Neuronal stem cell (in vitro differentiated cells): Measurements from ENCODE around the gene NDEL1.

Experiments used
- DNase-seq: peaks from one replicate; pipeline ENCODE4 v3.0.0-alpha.2; 2013; ENCODE audit warnings: low spot score
- H2AFZ ChIP-seq: one replicate; pipeline ENCODE4 v1.6.1; 2013; ENCODE audit warnings: mild to moderate bottlenecking, low read length, inconsistent platforms
- H2AK5ac ChIP-seq: 2 replicates; pipeline ENCODE4 v1.6.1; 2013; ENCODE audit warnings: low read depth, mild to moderate bottlenecking, inconsistent platforms, low read length, moderate library complexity, mixed read lengths
- H2BK120ac ChIP-seq: 2 replicates; pipeline ENCODE4 v1.6.1; 2013; ENCODE audit warnings: low read depth, mild to moderate bottlenecking, inconsistent platforms, low read length, moderate library complexity, mixed read lengths
- H2BK12ac ChIP-seq: one replicate; pipeline ENCODE4 v1.6.1; 2013; ENCODE audit warnings: low read length, inconsistent platforms
- H2BK15ac ChIP-seq: 2 replicates; pipeline ENCODE4 v1.6.1; 2013; ENCODE audit warnings: mild to moderate bottlenecking, low read length, inconsistent platforms, mixed read lengths
- H2BK5ac ChIP-seq: one replicate; pipeline ENCODE4 v1.6.1; 2013; ENCODE audit warnings: inconsistent platforms, mild to moderate bottlenecking, low read length, moderate library complexity
- H3K14ac ChIP-seq: one replicate; pipeline ENCODE4 v1.6.1; 2013; ENCODE audit warnings: low read length, inconsistent platforms
- H3K18ac ChIP-seq: 2 replicates; pipeline ENCODE4 v1.6.1; 2013; ENCODE audit warnings: low read length, inconsistent platforms
- H3K23ac ChIP-seq: 2 replicates; pipeline ENCODE4 v1.6.1; 2013; ENCODE audit warnings: low read depth, mild to moderate bottlenecking, mixed read lengths, low read length, inconsistent platforms; ENCODE audit not compliant: poor library complexity
- H3K27ac ChIP-seq: replicated peaks from 3 replicates; pipeline ENCODE4 v1.5.1; 2013; ENCODE audit warnings: low read length, inconsistent platforms
- H3K27me3 ChIP-seq, 3 experiments: 2 replicates each; pipeline ENCODE4 v1.6.1; 2013; ENCODE audit warnings: low read length in 3 of 3, mild to moderate bottlenecking in 2 of 3, inconsistent platforms in 1 of 3, low read depth in 1 of 3, mixed read lengths in 1 of 3, moderate library complexity in 1 of 3; ENCODE audit not compliant: control insufficient read depth in 3 of 3, insufficient read depth in 3 of 3
- H3K36me3 ChIP-seq, 2 donors: replicated peaks in 1 of 2; 2 replicates each; pipeline ENCODE4 v1.6.1; 2013; ENCODE audit warnings: low read length in 2 of 2; ENCODE audit not compliant: control insufficient read depth in 2 of 2, insufficient read depth in 2 of 2
- H3K4ac ChIP-seq: 2 replicates; pipeline ENCODE4 v1.6.1; 2013; ENCODE audit warnings: inconsistent platforms, mild to moderate bottlenecking, low read length, moderate library complexity
- H3K4me1 ChIP-seq, 2 donors: 1 replicate in 1 of 2; 2 replicates in 1 of 2; pipeline ENCODE4 v1.6.1; 2013; ENCODE audit warnings: low read length in 2 of 2, low read depth in 1 of 2; ENCODE audit not compliant: control insufficient read depth in 2 of 2, insufficient read depth in 1 of 2
- H3K4me2 ChIP-seq: one replicate; pipeline ENCODE4 v1.6.1; 2013; ENCODE audit warnings: mild to moderate bottlenecking, low read length, inconsistent platforms; ENCODE audit not compliant: insufficient read depth, poor library complexity, severe bottlenecking
- H3K4me3 ChIP-seq, 2 donors: 2 replicates each; pipeline ENCODE4 v1.5.1; 2013; ENCODE audit warnings: low read length in 2 of 2, mild to moderate bottlenecking in 2 of 2, inconsistent platforms in 1 of 2, moderate library complexity in 1 of 2
- H3K79me1 ChIP-seq: one replicate; pipeline ENCODE4 v1.6.1; 2013; ENCODE audit warnings: low read depth, mild to moderate bottlenecking, inconsistent platforms, low read length, moderate library complexity
- H3K9ac ChIP-seq: one replicate; pipeline ENCODE4 v1.6.1; 2013; ENCODE audit warnings: mild to moderate bottlenecking, low read depth, low read length, inconsistent platforms; ENCODE audit not compliant: poor library complexity
- H3K9me3 ChIP-seq, 2 donors: replicated peaks in 1 of 2; 2 replicates each; pipeline versions ENCODE3 to v1.6.1; 2013; ENCODE audit warnings: low read length in 2 of 2, mild to moderate bottlenecking in 2 of 2, inconsistent platforms in 1 of 2, low read depth in 1 of 2, mixed read lengths in 1 of 2, moderate library complexity in 1 of 2; ENCODE audit not compliant: control insufficient read depth in 2 of 2, insufficient read depth in 1 of 2
- H4K8ac ChIP-seq: one replicate; pipeline ENCODE4 v1.6.1; 2013; ENCODE audit warnings: low read depth, mild to moderate bottlenecking, inconsistent platforms, low read length, moderate library complexity
- H4K91ac ChIP-seq: one replicate; pipeline ENCODE4 v1.6.1; 2013; ENCODE audit warnings: low read length, low read depth, mild to moderate bottlenecking, inconsistent platforms; ENCODE audit not compliant: poor library complexity
- WGBS, 2 donors: extraction: QIAGEN DNeasy Blood & Tissue Kit; methylation state at CpG; one replicate each; pipeline ENCODE4 v1.1.7; 2013; ENCODE audit warnings: missing lambda C conversion rate in 2 of 2, mixed read lengths in 1 of 2; ENCODE audit not compliant: insufficient read length in 2 of 2, insufficient replicate concordance in 1 of 2; ENCODE audit errors: extremely low coverage in 2 of 2; 5-methylcytosine and 5-hydroxymethylcytosine counted together

NDEL1 gene

GRCh38 chr17:8421571-8421970, 14.1 kb upstream of the NDEL1 start:
- no peak overlapping the region for H2AK5ac ChIP-seq
- H3K4ac ChIP-seq = no peak overlapping the region
- no peak overlapping the region for H3K18ac ChIP-seq
- no CpG with 5 or more reads among the region's 3 CpGs for WGBS, 2 donors
- peaks cover 0 to 25% (median 0%) of the 10 kb centered on the region in 3 experiments for H3K27me3 ChIP-seq
- H3K4me1 ChIP-seq = peaks cover 0 to 4% of the 10 kb centered on the region in 2 donors
- no peak overlapping the region for H4K91ac ChIP-seq
- H3K23ac ChIP-seq = no peak overlapping the region
- H3K4me2 ChIP-seq = no peak overlapping the region
- no peak overlapping the region for H3K14ac ChIP-seq
- no peak for DNase-seq
- H2BK15ac ChIP-seq = no peak overlapping the region
- no peak overlapping the region for H3K9ac ChIP-seq
- no peak overlapping the region for H2BK12ac ChIP-seq
- H2AFZ ChIP-seq = no peak overlapping the region
- H4K8ac ChIP-seq = no peak overlapping the region
- H3K36me3 ChIP-seq = no peaks in the 10 kb centered on the region
- no peak overlapping the region for H2BK120ac ChIP-seq
- no peaks in the 10 kb centered on the region for H3K79me1 ChIP-seq
- H3K9me3 ChIP-seq = peaks cover 0 to 2% of the 10 kb centered on the region in 2 donors
- H3K27ac ChIP-seq = no peak overlapping the region
- H2BK5ac ChIP-seq = no peak overlapping the region
- no peak overlapping the region for H3K4me3 ChIP-seq

GRCh38 chr17:8426094-8426720, 9.5 kb upstream of the NDEL1 start:
- no peak for DNase-seq
- H2BK5ac ChIP-seq = no peak overlapping the region
- no peak overlapping the region for H4K8ac ChIP-seq
- no peak overlapping the region for H3K23ac ChIP-seq
- H3K14ac ChIP-seq = no peak overlapping the region
- no peak overlapping the region for H3K18ac ChIP-seq
- no peaks in the 10 kb centered on the region for H3K79me1 ChIP-seq
- peaks cover 0 to 2% of the 10 kb centered on the region in 2 donors for H3K9me3 ChIP-seq
- H2BK12ac ChIP-seq = no peak overlapping the region
- no peak overlapping the region for H3K4me2 ChIP-seq
- no peak overlapping the region for H2AFZ ChIP-seq
- no peak overlapping the region for H2BK15ac ChIP-seq
- no peak overlapping the region for H3K4ac ChIP-seq
- no peak overlapping the region for H4K91ac ChIP-seq
- no peak overlapping the region for H2BK120ac ChIP-seq
- no peak overlapping the region for H2AK5ac ChIP-seq
- peaks cover 0 to 4% of the 10 kb centered on the region in 2 donors for H3K4me1 ChIP-seq
- no peak overlapping the region for H3K27ac ChIP-seq
- no peak overlapping the region for H3K4me3 ChIP-seq
- H3K9ac ChIP-seq = no peak overlapping the region
- peaks cover 0 to 7% (median 0%) of the 10 kb centered on the region in 3 experiments for H3K27me3 ChIP-seq
- no peaks in the 10 kb centered on the region for H3K36me3 ChIP-seq
- no CpG with 5 or more reads among the region's 6 CpGs for WGBS, 2 donors

- H2BK15ac ChIP-seq = no peak overlapping the region
- no peak overlapping the region for H2BK12ac ChIP-seq
- H3K18ac ChIP-seq = no peak overlapping the region
- no peak overlapping the region for H3K4me2 ChIP-seq
- WGBS, 2 donors = no CpG with 5 or more reads among the region's 3 CpGs
- H2AK5ac ChIP-seq = no peak overlapping the region
- H3K27me3 ChIP-seq = peaks cover 0 to 4% (median 0%) of the 10 kb centered on the region in 3 experiments
- no peak overlapping the region for H3K27ac ChIP-seq
- no peak overlapping the region for H2AFZ ChIP-seq
- H3K4me1 ChIP-seq = peaks cover 0 to 4% of the 10 kb centered on the region in 2 donors
- no peak overlapping the region for H2BK120ac ChIP-seq
- no peak for DNase-seq
- no peak overlapping the region for H3K4me3 ChIP-seq
- no peaks in the 10 kb centered on the region for H3K36me3 ChIP-seq
- H3K14ac ChIP-seq = no peak overlapping the region
- no peak overlapping the region for H4K8ac ChIP-seq
- no peak overlapping the region for H4K91ac ChIP-seq
- no peaks in the 10 kb centered on the region for H3K79me1 ChIP-seq
- H2BK5ac ChIP-seq = no peak overlapping the region
- peaks cover 0 to under 1% of the 10 kb centered on the region in 2 donors for H3K9me3 ChIP-seq
- no peak overlapping the region for H3K4ac ChIP-seq
- no peak overlapping the region for H3K23ac ChIP-seq
- no peak overlapping the region for H3K9ac ChIP-seq
Observed at GRCh38 chr17:8426802-8427201, 8.9 kb upstream of the NDEL1 start.

GRCh38 chr17:8430966-8431365, 4.7 kb upstream of the NDEL1 start:
- Histone ChIP-seq H2BK120ac (no peak overlapping the region), H2BK15ac (no peak overlapping the region), H3K9me3 (no peaks in the 10 kb centered on the region), H2BK12ac (no peak overlapping the region), H3K4me3 (no peak overlapping the region), H3K4ac (no peak overlapping the region), H3K18ac (no peak overlapping the region), H3K36me3 (no peaks in the 10 kb centered on the region), H3K27me3 (peaks cover 0 to 3% (median 0%) of the 10 kb centered on the region in 3 experiments), H3K79me1 (peaks cover under 1% of the 10 kb centered on the region), H3K27ac (no peak overlapping the region), H3K9ac (no peak overlapping the region), H2BK5ac (no peak overlapping the region), H4K8ac (no peak overlapping the region), H2AFZ (peak overlapping the region; percentile 36), H4K91ac (no peak overlapping the region), H3K23ac (no peak overlapping the region), H3K4me1 (peaks cover 0 to 2% of the 10 kb centered on the region in 2 donors), H3K4me2 (no peak overlapping the region), H3K14ac (no peak overlapping the region), H2AK5ac (no peak overlapping the region)
- no CpG with 5 or more reads among the region's 7 CpGs for WGBS, 2 donors
- no peak for DNase-seq
